Mucosa of stomach (tissue), 1 donor: ENCODE results near the gene FAM131B.
A peak's percentile ranks its signal among the peaks of the same experiment; 100 is the strongest.

Experiments used
- H3K27me3 ChIP-seq: one replicate; pipeline ENCODE4 v1.7.0; 2013; ENCODE audit warnings: mild to moderate bottlenecking, low read length; ENCODE audit not compliant: control insufficient read depth, insufficient read depth
- H3K36me3 ChIP-seq: one replicate; pipeline ENCODE4 v1.7.0; 2013; ENCODE audit warnings: low read length; ENCODE audit not compliant: control insufficient read depth, insufficient read depth
- H3K4me1 ChIP-seq: one replicate; pipeline ENCODE4 v1.7.0; 2013; ENCODE audit warnings: mild to moderate bottlenecking, low read length; ENCODE audit not compliant: control insufficient read depth, insufficient read depth
- H3K4me3 ChIP-seq: one replicate; pipeline ENCODE4 v1.7.0; 2013; ENCODE audit warnings: low read length
- H3K9ac ChIP-seq: one replicate; pipeline ENCODE4 v1.7.0; 2013; ENCODE audit warnings: mild to moderate bottlenecking, low read length, moderate library complexity
- H3K9me3 ChIP-seq: one replicate; pipeline ENCODE4 v1.7.0; 2013; ENCODE audit warnings: mild to moderate bottlenecking, low read length, moderate library complexity; ENCODE audit not compliant: control insufficient read depth
- donor health status: Pancreatic carcinoma.

The FAM131B gene

DNA sequence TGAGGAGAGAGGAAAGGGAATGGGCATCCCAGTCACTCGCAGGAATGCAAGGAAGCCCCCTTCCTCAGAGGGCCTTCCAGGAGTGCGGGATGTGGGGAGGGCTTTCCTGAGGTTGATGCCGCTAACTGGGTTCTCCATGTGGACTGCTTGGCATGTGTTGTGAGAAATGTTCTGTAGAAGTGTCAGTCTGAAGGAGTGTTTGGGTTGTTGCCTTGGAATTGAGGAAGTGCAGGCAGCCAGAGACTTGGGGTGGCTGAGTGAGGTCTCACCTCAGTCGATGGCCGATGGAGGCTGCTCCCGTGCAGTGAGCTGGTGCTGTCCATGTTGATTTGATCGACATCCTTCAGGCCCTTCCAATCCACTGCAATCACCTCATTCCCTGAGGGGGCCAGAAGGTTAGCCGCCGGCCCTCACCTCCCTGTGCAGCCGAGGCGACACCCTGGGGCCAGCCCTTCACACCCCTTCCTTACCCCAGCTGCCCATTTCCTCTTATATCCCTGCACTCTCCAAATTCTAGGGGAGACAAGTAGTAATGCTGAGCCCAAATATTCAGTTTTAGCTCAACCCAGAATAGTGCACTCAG is 2.7 kb downstream of the FAM131B start:
- H3K9ac ChIP-seq = no peak overlapping the region
- H3K27me3 ChIP-seq = peaks cover 54% of the 10 kb centered on the region
- peaks cover 7% of the 10 kb centered on the region for H3K4me1 ChIP-seq
- H3K36me3 ChIP-seq = no peaks in the 10 kb centered on the region
- H3K9me3 ChIP-seq = no peaks in the 10 kb centered on the region
- H3K4me3 ChIP-seq = no peak overlapping the region

DNA sequence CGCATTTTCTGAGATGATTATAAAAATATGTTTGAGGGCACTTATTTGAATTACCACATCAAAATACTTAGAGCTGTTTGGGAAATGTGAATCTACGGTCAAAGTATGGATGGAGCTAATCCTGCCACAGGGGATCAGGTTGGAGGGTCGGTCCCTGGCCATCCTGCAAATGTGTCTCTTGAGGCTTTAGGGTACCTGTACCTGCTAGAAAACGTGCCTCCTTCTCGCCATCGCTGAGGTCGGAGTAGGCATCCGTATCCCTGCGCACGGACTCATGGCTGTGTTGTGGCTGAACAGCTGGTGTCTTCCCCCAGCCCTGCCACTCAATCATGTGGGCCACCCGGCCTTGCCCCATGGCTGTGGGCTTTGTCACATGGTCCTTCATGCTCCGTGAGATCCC is 3.9 kb downstream of the FAM131B start:
- Histone ChIP-seq H3K9ac (no peak overlapping the region), H3K9me3 (no peaks in the 10 kb centered on the region), H3K4me1 (peaks cover 7% of the 10 kb centered on the region), H3K4me3 (no peak overlapping the region), H3K27me3 (peaks cover 43% of the 10 kb centered on the region), H3K36me3 (no peaks in the 10 kb centered on the region)

DNA sequence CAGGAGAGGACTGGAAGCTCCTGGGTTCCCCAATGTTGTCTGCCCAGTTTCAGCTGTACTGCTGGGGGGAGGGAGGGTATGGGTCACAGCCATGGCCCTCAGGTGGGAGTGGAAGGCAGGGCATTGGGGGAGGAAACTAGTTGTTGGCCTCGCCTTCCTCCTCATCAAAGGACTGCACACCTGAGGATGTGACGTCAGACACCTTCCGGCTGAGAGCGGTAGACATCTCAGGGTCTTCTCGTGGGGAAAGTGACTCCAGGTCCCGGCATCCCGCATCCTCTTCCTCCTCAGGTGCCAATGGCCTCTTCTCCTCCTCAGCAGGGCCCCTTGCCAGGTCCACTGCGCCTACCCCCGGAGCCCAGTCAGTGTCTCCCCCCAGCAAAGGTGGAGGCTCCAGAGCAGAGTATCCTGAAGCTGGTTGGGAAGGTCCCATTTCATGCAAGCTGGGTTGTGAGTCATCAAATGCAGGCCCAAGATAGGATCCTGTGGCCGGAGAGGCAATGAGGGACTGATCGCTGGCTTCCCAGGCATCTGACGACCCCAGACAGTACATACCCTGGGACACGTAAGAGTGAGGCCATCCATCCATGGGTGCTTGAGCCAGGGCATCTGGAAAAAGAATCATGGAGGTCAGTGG is 6.0 kb downstream of the FAM131B start:
- H3K9me3 ChIP-seq = no peaks in the 10 kb centered on the region
- H3K4me3 ChIP-seq = no peak overlapping the region
- no peak overlapping the region for H3K9ac ChIP-seq
- peaks cover 24% of the 10 kb centered on the region for H3K27me3 ChIP-seq
- no peaks in the 10 kb centered on the region for H3K36me3 ChIP-seq
- peaks cover 2% of the 10 kb centered on the region for H3K4me1 ChIP-seq

DNA sequence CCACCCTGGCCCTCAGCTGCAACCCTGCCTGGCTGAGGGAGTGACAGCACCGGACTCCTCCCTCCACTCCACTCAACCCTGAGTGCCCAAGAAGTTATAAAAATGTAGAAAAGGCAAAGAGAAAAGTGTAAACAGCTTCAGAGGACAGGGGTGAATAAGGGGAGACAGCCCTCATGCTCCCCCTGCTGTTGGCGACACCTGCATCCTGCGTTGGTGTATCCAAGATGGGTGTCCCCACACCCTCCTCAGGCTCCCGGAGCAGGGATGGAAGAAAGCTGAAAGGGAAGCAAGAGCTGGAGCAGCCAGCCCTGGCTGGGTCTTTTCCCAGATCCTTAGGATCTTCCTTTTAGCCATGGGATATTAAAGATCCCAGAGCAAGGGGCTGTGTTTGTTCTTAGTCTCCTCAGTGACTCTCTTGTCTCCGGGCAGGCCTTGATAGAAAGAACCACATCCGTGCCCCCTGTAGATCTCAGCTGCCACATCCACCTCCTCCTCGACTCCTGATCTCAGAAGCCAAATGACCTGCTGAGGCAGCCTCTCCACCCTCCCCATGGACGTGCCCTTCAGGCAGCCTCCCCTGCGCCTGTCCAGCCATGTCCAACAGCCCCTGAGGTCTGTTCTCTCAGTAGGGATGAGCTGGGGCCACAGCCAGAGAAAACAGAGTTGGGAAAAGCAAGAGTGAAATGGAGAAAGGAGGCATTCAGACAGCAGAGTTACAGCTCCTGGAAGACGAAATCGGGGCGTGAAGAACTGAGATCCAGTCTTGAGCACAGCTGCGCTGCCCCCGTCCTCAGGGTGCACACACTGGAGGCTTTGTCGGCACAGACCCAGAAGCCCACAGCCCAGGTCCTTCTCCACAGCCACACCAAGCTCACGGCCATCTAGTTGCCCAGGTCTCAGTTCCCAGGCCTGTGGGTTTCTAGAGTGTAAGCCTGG is 6.8 kb downstream of the FAM131B start:
- no peaks in the 10 kb centered on the region for H3K36me3 ChIP-seq
- H3K4me1 ChIP-seq = no peaks in the 10 kb centered on the region
- H3K9me3 ChIP-seq = no peaks in the 10 kb centered on the region
- H3K9ac ChIP-seq = no peak overlapping the region
- no peak overlapping the region for H3K4me3 ChIP-seq
- peaks cover 16% of the 10 kb centered on the region for H3K27me3 ChIP-seq

DNA sequence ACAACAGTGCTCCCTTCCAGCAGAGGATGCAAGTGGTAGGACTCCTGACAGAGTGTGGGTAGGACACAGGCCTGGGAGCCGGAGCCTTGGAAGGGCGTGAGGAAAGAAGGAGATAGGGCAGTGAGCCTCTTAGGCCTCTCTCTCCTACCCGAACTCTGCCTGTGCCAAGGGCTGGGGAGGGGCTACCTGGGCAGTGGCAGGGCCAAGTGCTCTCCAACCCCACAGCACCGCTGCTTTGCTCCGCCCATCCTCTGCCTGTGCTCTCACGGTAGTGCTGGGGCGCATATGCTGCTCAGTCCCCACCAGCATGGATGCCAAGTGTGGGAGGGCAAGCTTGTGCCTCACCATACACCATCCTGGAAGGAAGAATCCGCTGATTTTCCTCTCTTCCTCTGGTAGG is 7.5 kb downstream of the FAM131B start:
- Histone ChIP-seq H3K4me1 (no peaks in the 10 kb centered on the region), H3K9me3 (no peaks in the 10 kb centered on the region), H3K36me3 (no peaks in the 10 kb centered on the region), H3K4me3 (no peak overlapping the region), H3K9ac (no peak overlapping the region), H3K27me3 (peaks cover 10% of the 10 kb centered on the region)

DNA sequence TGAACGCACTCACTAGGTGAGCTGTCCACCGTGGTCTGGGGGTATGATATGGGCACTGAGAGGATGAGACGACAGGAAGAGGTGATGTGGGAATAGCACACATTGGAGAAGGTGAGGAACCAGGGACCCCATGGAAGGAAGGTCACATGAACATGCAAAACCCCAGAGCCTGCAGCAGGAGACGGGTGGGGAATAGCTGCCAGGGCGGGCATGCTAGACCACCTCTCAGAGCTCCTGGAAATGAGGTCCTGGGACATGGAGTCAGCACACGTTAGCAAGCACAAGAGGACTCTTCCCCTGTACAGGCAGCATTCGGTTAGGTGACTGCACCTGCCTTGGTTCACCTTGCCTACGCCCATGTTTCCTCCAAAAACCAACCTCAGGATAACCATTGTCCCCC is 8.1 kb downstream of the FAM131B start:
- H3K36me3 ChIP-seq = no peaks in the 10 kb centered on the region
- H3K4me1 ChIP-seq = no peaks in the 10 kb centered on the region
- H3K9ac ChIP-seq = no peak overlapping the region
- H3K27me3 ChIP-seq = peaks cover 7% of the 10 kb centered on the region
- H3K4me3 ChIP-seq = no peak overlapping the region
- H3K9me3 ChIP-seq = no peaks in the 10 kb centered on the region

DNA sequence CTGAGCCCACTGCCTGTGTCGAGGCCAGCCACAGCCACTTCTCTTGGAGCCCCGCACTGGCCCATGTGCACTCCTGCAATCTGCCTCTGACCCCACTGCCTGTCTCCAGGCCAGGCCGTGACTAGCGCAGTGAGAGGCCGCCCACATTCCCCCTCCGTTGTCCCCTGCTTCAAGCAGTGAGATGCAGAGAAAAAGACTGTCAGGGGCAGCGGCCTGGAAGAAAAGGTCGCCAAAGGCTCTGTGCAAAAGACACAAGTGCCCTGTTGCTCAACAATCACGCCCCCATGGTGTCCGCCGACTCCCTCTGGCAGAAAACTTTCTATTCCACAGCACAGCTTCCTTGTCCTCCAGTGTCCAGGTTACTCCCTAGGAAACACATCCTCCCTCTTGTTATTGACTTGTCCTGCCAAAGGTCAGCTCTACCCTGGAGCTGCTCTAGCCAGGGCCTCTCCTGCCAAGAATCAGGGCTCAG is 9.9 kb downstream of the FAM131B start:
- Histone ChIP-seq H3K9me3 (no peaks in the 10 kb centered on the region), H3K4me1 (no peaks in the 10 kb centered on the region), H3K36me3 (no peaks in the 10 kb centered on the region), H3K9ac (no peak overlapping the region), H3K4me3 (no peak overlapping the region), H3K27me3 (no peaks in the 10 kb centered on the region)

DNA sequence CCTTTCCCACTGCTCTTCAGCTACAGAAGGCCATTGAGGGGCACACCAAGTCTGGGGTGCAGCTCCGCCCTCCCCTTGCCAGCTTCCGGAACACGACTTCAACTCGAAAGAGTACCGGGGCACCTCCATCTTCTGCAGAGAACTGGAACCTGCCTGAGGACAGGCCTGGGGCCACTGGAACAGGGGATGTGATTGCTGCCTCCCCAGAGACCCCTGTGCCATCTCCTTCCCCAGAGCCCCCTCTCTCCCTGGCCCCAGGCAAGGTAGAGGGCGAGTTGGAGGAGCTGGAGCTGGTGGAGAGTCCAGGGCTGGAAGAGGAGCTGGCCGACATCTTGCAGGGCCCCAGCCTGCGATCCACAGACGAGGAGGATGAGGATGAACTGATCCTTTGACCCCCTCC is 10.9 kb downstream of the FAM131B start:
- Histone ChIP-seq H3K27me3 (no peaks in the 10 kb centered on the region), H3K9me3 (no peaks in the 10 kb centered on the region), H3K4me3 (no peak overlapping the region), H3K4me1 (no peaks in the 10 kb centered on the region), H3K36me3 (no peaks in the 10 kb centered on the region), H3K9ac (no peak overlapping the region)

DNA sequence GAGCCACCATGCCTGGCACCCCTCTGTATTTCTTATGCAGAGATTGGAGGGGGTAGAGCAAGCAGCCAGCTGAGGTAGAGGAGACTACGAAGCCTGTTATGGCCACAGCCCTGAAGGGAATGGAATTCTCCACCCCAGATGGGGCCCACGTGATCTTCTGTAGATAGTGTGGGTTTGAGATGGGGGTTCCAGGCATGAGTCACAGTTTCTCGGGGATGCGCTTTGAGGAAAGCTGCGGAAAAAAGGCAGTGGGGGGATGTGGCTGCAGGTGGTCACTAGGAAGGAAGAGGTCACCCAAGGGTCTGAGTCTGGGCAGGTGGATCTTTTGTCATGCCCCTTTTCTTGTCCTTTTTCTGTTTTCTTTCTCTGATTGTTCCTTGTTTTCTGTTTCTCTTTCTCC is 11.5 kb downstream of the FAM131B start:
- no peaks in the 10 kb centered on the region for H3K4me1 ChIP-seq
- H3K4me3 ChIP-seq = no peak overlapping the region
- no peaks in the 10 kb centered on the region for H3K9me3 ChIP-seq
- H3K9ac ChIP-seq = no peak overlapping the region
- no peaks in the 10 kb centered on the region for H3K36me3 ChIP-seq
- H3K27me3 ChIP-seq = no peaks in the 10 kb centered on the region

DNA sequence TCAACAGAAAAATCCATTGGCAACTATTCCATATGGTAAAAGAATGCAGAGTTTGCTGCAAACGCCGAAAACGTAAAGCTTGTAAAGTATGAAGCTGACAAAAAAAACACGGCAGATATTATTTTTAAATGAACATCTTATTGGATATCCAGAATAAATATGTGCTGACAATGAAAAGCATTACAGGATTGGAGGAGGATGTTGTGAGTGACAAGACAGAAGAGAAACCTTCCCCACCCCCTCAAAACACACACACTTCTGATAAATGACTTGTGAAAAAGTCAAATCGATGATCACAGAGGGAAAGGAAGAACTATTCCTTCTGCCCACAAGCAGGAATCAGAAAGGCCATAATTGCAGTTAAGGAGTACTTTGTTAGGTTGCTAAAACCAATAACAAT is 14.6 kb downstream of the FAM131B start:
- Histone ChIP-seq H3K27me3 (peaks cover 7% of the 10 kb centered on the region), H3K4me3 (no peak overlapping the region), H3K9ac (no peak overlapping the region), H3K9me3 (no peaks in the 10 kb centered on the region), H3K4me1 (no peaks in the 10 kb centered on the region), H3K36me3 (no peaks in the 10 kb centered on the region)

DNA sequence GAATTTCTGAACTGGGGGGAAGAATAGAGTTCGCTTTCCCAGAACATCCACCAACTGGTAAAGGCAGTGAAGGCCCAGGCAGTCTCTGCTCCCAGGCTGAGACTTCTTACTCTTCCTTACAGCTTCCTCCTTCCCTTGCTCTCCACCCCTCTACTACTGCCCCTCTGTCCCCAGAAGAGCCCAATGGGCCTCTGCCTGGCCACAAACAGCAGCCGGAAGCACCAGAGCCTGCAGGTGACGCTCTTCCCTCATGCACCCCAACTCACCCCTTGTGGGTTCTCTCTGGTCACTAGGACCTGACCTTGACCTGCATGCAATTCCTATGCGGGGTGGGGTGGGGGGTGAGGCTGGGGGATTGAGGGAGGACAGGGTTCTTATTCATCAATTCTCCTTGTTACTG is 16.5 kb downstream of the FAM131B start:
- no peaks in the 10 kb centered on the region for H3K36me3 ChIP-seq
- peaks cover 7% of the 10 kb centered on the region for H3K27me3 ChIP-seq
- H3K4me1 ChIP-seq = no peaks in the 10 kb centered on the region
- no peaks in the 10 kb centered on the region for H3K9me3 ChIP-seq
- no peak overlapping the region for H3K9ac ChIP-seq
- no peak overlapping the region for H3K4me3 ChIP-seq

DNA sequence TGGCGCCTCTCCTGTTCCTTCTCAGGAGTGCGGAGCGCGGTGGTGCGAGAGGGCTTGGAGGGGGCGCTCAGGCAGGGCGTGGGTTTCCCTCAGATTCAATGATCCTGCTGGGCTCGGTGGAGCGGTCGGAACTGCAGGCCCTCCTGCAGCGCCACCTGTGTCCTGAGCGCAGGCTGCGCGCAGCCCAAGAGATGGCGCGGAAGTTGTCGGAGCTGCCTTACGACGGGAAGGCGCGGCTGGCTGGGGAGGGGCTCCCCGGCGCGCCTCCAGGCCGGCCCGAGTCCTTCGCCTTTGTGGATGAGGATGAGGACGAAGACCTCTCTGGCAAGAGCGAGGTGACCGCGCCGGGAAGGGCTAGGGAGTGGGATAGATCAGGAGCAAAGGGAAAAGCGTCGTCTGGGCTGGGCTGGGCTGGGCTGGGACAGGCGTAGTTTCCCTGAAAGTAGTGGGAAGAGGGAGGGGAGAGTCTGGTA is 17.0 kb downstream of the FAM131B start:
- H3K4me1 ChIP-seq = no peaks in the 10 kb centered on the region
- peaks cover 7% of the 10 kb centered on the region for H3K27me3 ChIP-seq
- peak overlapping the region; percentile 63 for H3K9ac ChIP-seq
- no peaks in the 10 kb centered on the region for H3K36me3 ChIP-seq
- no peaks in the 10 kb centered on the region for H3K9me3 ChIP-seq
- no peak overlapping the region for H3K4me3 ChIP-seq
